Testis (tissue), 3 donors: Measurements from ENCODE around the gene RBP2. TPM values are rescaled to one million over a fixed set of nuclear protein-coding genes. Genes with fewer than 3 reads are reported as not detected.

ENCODE experiments used
- DNase-seq: peaks from one replicate; pipeline ENCODE4 v3.0.0-alpha.2; 2019
- H3K27ac ChIP-seq, 2 donors: fragments of 200-600 bp; sonication (generic); one replicate each; pipeline ENCODE4 v1.5.1; 2019
- H3K27me3 ChIP-seq: fragments of 200-600 bp; sonication (generic); one replicate; pipeline ENCODE4 v1.5.1; 2019
- H3K36me3 ChIP-seq: fragments of 200-600 bp; sonication (generic); one replicate; pipeline ENCODE4 v1.5.1; 2017; ENCODE audit warnings: low read depth; ENCODE audit errors: missing control alignments
- H3K4me1 ChIP-seq: fragments of 200-600 bp; sonication (generic); one replicate; pipeline ENCODE4 v1.5.1; 2019
- H3K4me3 ChIP-seq, 2 donors: fragments of 200-600 bp; sonication (generic); one replicate each; pipeline ENCODE4 v1.5.1; 2017 to 2019
- H3K9me3 ChIP-seq: fragments of 200-600 bp; sonication (generic); one replicate; pipeline ENCODE4 v1.5.1; 2017
- CTCF ChIP-seq, 3 experiments: fragments of 450-650 bp in 2 of 3; fragments of 200-600 bp in 1 of 3; sonication (generic) in 1 of 3; IDR thresholded peaks; one replicate each; pipeline ENCODE4 v1.5.1; 2016 to 2019; ENCODE audit warnings: antibody characterized with exemption in 3 of 3, mild to moderate bottlenecking in 2 of 3, moderate library complexity in 1 of 3
- POLR2A ChIP-seq: fragments of 450-650 bp; IDR thresholded peaks from one replicate; pipeline ENCODE4 v1.6.1; 2017; ENCODE audit warnings: antibody characterized with exemption, mild to moderate bottlenecking, moderate library complexity
- WGBS, 2 donors: methylation state at CpG; one replicate each; pipeline ENCODE4 v1.1.5; 2018; 5-methylcytosine and 5-hydroxymethylcytosine counted together
- intact Hi-C: fragments of 100-400 bp; cut with DNase I; formaldehyde crosslinking; loops from one replicate; pipeline ENCODE4 v1.15.1; 2023; ENCODE audit warnings: low total_unique reads
- polyA plus RNA-seq: library from polyadenylated mRNA; stranded (reverse); fragments of 350-450 nt; fragmentation: Illumina TruSeq; extraction: RNeasy Lipid Tissue Mini Kit (QIAGEN cat#74804); gene quantifications from one replicate; pipeline ENCODE4 v1.2.3, GENCODE V29; 2014; ENCODE audit warnings: low read depth, low replicate concordance; ENCODE audit not compliant: insufficient read depth
- total RNA-seq, 2 donors: library from RNA; depleted of rRNA; stranded (reverse); fragments of >200 nt; gene quantifications; one replicate each; pipeline ENCODE4 v1.2.3, GENCODE V29; 2016

RBP2 gene
- total and polyA plus RNA-seq, 3 donors from 2014 or later = not detected

- DNase-seq = no peak
- 86 to 90% methylated on average over 6 of the region's 6 CpGs for WGBS, 2 donors
- Histone ChIP-seq H3K27me3 (no peaks in the 10 kb centered on the region), H3K36me3 (no peaks in the 10 kb centered on the region), H3K9me3 (no peaks in the 10 kb centered on the region), H3K4me3 (no peak overlapping the region), H3K27ac (no peak overlapping the region), H3K4me1 (no peaks in the 10 kb centered on the region)
- intact Hi-C loops = no loop called here
- TF ChIP-seq POLR2A (no peak), CTCF (IDR thresholded peaks at IDR 0.05) (no peak)
These were observed 42.0 kb upstream of the RBP2 start for GRCh38 chr3:139518306-139518705.

GRCh38 chr3:139517321-139518065 lies 41.2 kb upstream of the RBP2 start:
- no peak for DNase-seq
- no peaks in the 10 kb centered on the region for H3K27me3 ChIP-seq
- 80 to 85% methylated on average over 5 of the region's 5 CpGs for WGBS, 2 donors

GRCh38 chr3:139514741-139515140 lies 38.4 kb upstream of the RBP2 start:
- H3K4me1 ChIP-seq = no peaks in the 10 kb centered on the region
- TF ChIP-seq POLR2A (no peak), CTCF (IDR thresholded peaks at IDR 0.05) (no peak)
- no peaks in the 10 kb centered on the region for H3K36me3 ChIP-seq
- DNase-seq = no peak
- no peaks in the 10 kb centered on the region for H3K27me3 ChIP-seq
- WGBS, 2 donors = 92 to 93% methylated on average over 4 of the region's 4 CpGs
- H3K4me3 ChIP-seq = no peak overlapping the region
- no peak overlapping the region for H3K27ac ChIP-seq
- intact Hi-C loops = no loop called here
- no peaks in the 10 kb centered on the region for H3K9me3 ChIP-seq

More at GRCh38 chr3:139517321-139518065, 41.2 kb upstream of the RBP2 start:
- no peaks in the 10 kb centered on the region for H3K9me3 ChIP-seq
- H3K27ac ChIP-seq = no peak overlapping the region
- H3K4me3 ChIP-seq = no peak overlapping the region
- no peak for TF ChIP-seq POLR2A
- no peak for TF ChIP-seq CTCF (IDR thresholded peaks at IDR 0.05)
- H3K4me1 ChIP-seq = no peaks in the 10 kb centered on the region
- intact Hi-C loops = no loop called here
- H3K36me3 ChIP-seq = no peaks in the 10 kb centered on the region

- intact Hi-C loops = no loop called here
- Histone ChIP-seq H3K36me3 (no peaks in the 10 kb centered on the region), H3K4me1 (no peaks in the 10 kb centered on the region), H3K4me3 (no peak overlapping the region), H3K27ac (no peak overlapping the region), H3K9me3 (no peaks in the 10 kb centered on the region), H3K27me3 (no peaks in the 10 kb centered on the region)
- WGBS, 2 donors = 0 to 87% methylated on average over 1 of the region's 1 CpG
- DNase-seq = no peak
- TF ChIP-seq CTCF (IDR thresholded peaks at IDR 0.05) (no peak), POLR2A (no peak)
These were observed 33.3 kb upstream of the RBP2 start for GRCh38 chr3:139509631-139510030.

- Histone ChIP-seq H3K27ac (no peak overlapping the region), H3K27me3 (no peaks in the 10 kb centered on the region), H3K9me3 (no peaks in the 10 kb centered on the region), H3K36me3 (no peaks in the 10 kb centered on the region), H3K4me3 (no peak overlapping the region), H3K4me1 (no peaks in the 10 kb centered on the region)
- intact Hi-C loops = no loop called here
- TF ChIP-seq POLR2A (no peak), CTCF (IDR thresholded peaks at IDR 0.05) (no peak)
- no peak for DNase-seq
- WGBS, 2 donors = 29 to 70% methylated on average over 2 of the region's 2 CpGs
These were observed 30.4 kb upstream of the RBP2 start for GRCh38 chr3:139506766-139507165.
